ENCODE measurements around the gene SLC5A1.
"Not testable (repeated sequence)": the region's sequence is repeated elsewhere in the genome, so short reads cannot be mapped to it uniquely, and the experiment has no call there.

Gene SLC5A1

GRCh38 chr22:32144496-32145274 is 101.6 kb downstream of the SLC5A1 start:
- no peak for DNase-seq (ENCODE audit: low read depth)

- not testable (repeated sequence) for DNase-seq (ENCODE audit: low read depth)
These were observed 104.1 kb downstream of the SLC5A1 start for GRCh38 chr22:32147128-32147527.

- not testable (repeated sequence) for DNase-seq (ENCODE audit: low read depth)
These were observed 105.3 kb downstream of the SLC5A1 start for GRCh38 chr22:32148372-32148771.

- not testable (repeated sequence) for DNase-seq (ENCODE audit: low read depth)
These were observed 107.6 kb downstream of the SLC5A1 start for GRCh38 chr22:32150647-32151046.

- not testable (repeated sequence) for DNase-seq (ENCODE audit: low read depth)
These were observed 108.6 kb downstream of the SLC5A1 start for GRCh38 chr22:32151641-32152040.

- DNase-seq (ENCODE audit: low read depth): not testable (repeated sequence)
These were observed 111.7 kb downstream of the SLC5A1 start for GRCh38 chr22:32154727-32155126.

GRCh38 chr22:32157632-32158031 is 114.6 kb downstream of the SLC5A1 start:
- DNase-seq (ENCODE audit: low read depth): not testable (repeated sequence)

- DNase-seq (ENCODE audit: low read depth): no peak
These were observed 115.9 kb downstream of the SLC5A1 start, which contains the start of gene C22orf42 for GRCh38 chr22:32158712-32159533. Gene C22orf42 (minus strand): TSS chr22:32159303. CDS start chr22:32159215, 88 bp downstream.

- DNase-seq (ENCODE audit: low read depth): not testable (repeated sequence)
These were observed 117.3 kb downstream of the SLC5A1 start for GRCh38 chr22:32160411-32160810.
